ENCODE data around the gene LBHD2. TPM values are rescaled to one million over a fixed set of nuclear protein-coding genes. Genes with fewer than 3 reads are reported as not detected.

LBHD2 gene
- total RNA-seq, 1 experiment from 2014 or later, result not detected

- in situ Hi-C loops (cut with HindIII; ENCODE audit: low pct_unique_long_range_greater_than_20kb, low sequenced_read_pairs), result no loop called here
These were observed 40.5 kb downstream of the LBHD2 start for GRCh38 chr14:103124501-103125001.

DNA sequence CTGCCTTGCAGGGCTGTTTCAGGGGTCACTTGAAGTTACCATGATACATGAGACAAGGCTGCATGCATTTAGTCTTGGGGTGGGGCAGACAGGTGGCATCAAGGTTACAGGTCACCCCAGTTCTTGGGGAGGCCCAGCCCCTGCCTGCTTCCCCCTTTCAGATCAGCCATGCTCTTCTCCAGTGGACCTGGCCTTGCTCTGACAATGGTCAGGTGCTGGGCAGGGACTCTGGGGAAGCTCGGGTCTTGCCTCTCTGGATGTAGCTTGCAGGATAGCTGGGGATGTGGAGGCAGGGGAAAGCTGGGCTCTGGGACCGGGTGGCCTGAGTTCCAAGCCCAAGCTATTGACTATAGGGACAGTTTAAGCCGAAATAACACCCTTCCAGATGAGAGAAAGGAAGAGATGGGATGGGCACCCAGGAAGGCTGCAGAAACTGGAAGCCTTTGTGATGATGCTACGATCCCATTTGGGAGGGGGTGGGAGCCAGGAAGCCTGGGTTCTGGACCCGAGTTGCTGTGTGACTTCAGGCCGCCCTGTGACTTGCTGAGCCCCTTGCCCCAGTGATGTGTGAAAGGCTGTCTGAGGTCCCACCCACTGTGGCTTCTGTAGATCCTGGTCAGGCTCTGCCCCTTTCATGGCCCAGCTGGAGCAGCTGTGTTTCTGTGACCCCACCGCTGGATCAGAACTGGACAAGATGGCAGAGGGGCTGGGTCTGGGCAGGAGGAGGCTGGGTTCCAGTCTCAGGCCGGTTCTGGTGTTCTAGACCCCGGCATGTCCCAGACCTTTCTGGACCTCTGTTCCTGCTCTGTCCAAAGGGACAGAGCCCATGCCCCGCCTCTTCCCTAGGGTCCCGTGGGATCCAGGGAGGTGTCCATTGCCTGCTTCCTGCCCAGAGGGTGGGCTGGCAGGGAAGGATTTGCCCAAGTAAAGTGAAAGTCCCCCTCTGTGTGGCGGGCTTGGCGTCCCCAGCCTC is 41.4 kb downstream of the LBHD2 start:
- no peak for DNase-seq (ENCODE audit: low read depth)
- in situ Hi-C loops (cut with HindIII; ENCODE audit: low pct_unique_long_range_greater_than_20kb, low sequenced_read_pairs), result no loop called here

More at GRCh38 chr14:103124501-103125001, 40.5 kb downstream of the LBHD2 start:
- no peak for DNase-seq (ENCODE audit: low read depth)

GRCh38 chr14:103126088-103126872 is 42.3 kb downstream of the LBHD2 start:
- DNase-seq (ENCODE audit: low read depth), result no peak
- in situ Hi-C loops (cut with HindIII; ENCODE audit: low pct_unique_long_range_greater_than_20kb, low sequenced_read_pairs), result no loop called here

GRCh38 chr14:103126873-103127304 is 42.9 kb downstream of the LBHD2 start:
- in situ Hi-C loops (cut with HindIII; ENCODE audit: low pct_unique_long_range_greater_than_20kb, low sequenced_read_pairs), result no loop called here
- no peak for DNase-seq (ENCODE audit: low read depth)

DNA sequence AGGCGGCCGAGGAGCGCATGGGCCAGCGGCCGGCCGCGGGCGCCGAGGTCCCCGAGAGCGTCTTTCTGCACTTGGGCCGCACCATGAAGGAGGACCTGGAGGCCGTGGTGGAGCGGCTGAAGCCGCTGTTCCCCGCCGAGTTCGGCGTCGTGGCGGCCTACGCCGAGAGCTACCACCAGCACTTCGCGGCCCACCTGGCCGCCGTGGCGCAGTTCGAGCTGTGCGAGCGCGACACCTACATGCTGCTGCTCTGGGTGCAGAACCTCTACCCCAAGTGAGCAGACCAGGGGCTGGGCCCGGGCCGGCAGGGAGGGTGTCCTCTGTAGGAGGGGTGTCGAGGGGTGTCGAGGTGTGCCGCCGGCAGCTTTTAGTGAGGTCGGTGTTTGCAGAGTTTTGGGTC is 43.3 kb downstream of the LBHD2 start:
- DNase-seq (ENCODE audit: low read depth), result no peak
- in situ Hi-C loops (cut with HindIII; ENCODE audit: low pct_unique_long_range_greater_than_20kb, low sequenced_read_pairs), result no loop called here

DNA sequence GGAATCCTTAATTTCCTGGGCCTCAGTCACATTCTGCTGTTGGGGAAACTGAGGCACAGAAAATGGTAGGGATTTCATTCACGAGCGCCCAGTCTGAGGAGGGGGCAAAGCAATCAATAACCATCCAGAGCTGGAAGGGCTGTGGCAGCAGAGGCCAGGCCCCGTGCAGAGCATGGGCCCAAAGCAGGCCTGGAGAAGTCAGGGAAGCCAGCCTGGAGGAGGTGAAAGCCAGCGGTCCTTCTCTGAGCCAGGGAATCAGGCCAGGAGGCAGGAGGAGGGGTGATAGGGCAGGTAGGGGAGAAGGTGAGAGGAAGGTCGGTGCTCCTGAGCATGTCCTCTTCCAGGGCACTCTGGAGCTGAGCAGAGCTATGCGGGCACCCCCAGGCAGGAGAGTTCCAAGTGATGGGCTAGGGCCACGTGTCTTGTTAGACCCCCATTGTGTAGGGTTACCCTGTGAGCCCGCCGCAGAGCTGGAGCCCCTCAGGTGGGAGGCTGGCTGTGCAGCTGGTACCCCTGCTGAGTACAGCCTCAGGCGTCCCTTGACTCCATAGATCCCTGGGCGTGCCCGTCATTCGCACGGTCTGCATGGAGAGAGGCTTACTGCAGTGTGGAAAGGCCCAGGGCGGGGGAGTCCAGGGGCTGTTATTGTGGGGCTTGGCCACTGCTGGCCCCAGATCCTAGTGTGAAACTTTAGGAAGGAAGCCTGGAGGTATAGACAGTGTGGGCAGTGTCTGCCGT is 44.0 kb downstream of the LBHD2 start:
- DNase-seq (ENCODE audit: low read depth), result no peak
- in situ Hi-C loops (cut with HindIII; ENCODE audit: low pct_unique_long_range_greater_than_20kb, low sequenced_read_pairs), result no loop called here

DNA sequence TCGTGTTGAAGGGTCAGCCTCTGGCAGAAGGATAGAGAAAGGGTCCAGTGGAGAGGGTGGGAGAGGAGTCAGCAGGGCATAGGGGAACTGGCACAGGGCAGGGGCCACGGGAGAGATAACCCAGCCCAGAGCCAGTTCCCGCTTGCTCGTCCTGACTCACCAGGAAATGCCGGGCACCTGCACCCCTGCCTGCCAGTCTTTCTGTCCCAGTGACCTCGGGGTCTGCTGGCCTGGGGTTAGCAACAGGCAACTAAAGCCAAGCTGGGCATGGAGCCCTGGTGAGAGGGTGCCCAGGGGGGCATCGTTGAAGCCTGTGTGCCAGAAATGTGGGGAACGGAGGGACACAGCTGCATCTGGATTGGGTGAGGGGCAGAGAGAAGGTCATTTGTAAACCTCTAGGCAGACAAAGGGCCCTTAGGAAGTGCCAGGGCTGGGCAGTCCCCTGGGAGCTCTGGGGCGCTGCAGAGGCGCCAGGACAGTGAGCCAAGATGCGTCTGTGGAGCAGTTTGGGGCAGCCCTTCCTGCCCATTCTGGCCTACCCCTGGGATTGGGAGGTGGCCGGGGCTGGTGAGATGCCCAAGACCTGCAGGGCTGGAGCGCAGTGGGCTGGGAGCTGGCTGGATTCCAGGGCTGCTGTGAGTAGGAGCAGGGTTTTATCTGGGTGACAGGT is 44.8 kb downstream of the LBHD2 start:
- DNase-seq (ENCODE audit: low read depth), result no peak
- in situ Hi-C loops (cut with HindIII; ENCODE audit: low pct_unique_long_range_greater_than_20kb, low sequenced_read_pairs), result no loop called here

GRCh38 chr14:103129301-103130016 is 45.4 kb downstream of the LBHD2 start:
- no peak for DNase-seq (ENCODE audit: low read depth)
- in situ Hi-C loops (cut with HindIII; ENCODE audit: low pct_unique_long_range_greater_than_20kb, low sequenced_read_pairs), result no loop called here

DNA sequence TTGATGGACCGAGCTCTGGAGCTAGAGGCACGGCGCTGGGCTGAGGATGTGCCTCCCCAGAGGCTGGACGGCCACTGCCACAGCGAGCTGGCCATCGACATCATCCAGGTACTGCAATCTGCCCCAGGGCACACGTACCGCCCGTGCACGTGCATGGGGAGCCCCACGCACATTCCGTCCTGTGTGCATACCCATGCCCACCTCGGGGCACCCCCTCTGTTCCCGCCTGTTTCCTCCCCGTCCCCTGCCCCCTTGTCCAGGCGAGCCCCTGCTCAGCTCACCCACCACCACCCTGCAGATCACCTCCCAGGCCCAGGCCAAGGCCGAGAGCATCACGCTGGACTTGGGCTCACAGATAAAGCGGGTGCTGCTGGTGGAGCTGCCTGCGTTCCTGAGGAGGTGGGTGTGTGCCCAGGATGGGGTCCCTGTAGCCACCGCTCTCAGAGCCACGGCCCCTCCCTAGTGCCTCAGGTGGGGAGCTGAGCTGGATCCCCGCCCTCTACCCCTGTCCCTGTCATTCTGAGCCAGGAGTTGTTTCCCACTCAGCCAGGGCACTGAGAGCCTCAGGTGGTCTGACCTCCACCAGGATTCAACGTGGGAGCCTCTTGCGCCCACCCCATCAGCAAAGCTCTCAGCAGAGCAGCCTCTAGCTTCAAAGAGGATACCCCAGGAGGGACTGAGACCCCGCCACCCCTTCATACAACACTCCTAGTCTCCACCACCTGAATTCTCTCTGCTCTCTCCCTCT is 46.2 kb downstream of the LBHD2 start:
- in situ Hi-C loops (cut with HindIII; ENCODE audit: low pct_unique_long_range_greater_than_20kb, low sequenced_read_pairs), result no loop called here
- no peak for DNase-seq (ENCODE audit: low read depth)

DNA sequence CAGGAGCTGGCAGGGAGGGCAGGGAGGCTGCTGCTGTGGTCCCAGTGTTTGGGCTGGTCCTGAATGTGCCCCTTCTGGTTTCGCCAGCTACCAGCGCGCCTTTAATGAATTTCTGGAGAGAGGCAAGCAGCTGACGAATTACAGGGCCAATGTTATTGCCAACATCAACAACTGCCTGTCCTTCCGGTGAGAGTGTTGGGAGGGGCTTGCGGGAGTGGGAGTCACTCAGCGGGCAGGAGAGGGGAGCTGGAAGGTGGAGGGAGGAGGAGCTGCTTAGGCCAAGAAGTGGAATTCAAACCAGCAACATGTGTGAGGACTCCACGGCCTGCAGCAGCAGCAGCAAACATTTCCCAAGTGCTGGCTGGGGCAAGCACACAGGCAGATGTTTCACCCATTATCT is 47.0 kb downstream of the LBHD2 start:
- DNase-seq (ENCODE audit: low read depth), result no peak
- in situ Hi-C loops (cut with HindIII; ENCODE audit: low pct_unique_long_range_greater_than_20kb, low sequenced_read_pairs), result no loop called here

GRCh38 chr14:103131580-103131979 is 47.6 kb downstream of the LBHD2 start:
- in situ Hi-C loops (cut with HindIII; ENCODE audit: low pct_unique_long_range_greater_than_20kb, low sequenced_read_pairs), result no loop called here
- no peak for DNase-seq (ENCODE audit: low read depth)

- DNase-seq (ENCODE audit: low read depth), result no peak
- in situ Hi-C loops (cut with HindIII; ENCODE audit: low pct_unique_long_range_greater_than_20kb, low sequenced_read_pairs), result no loop called here
These were observed 48.6 kb downstream of the LBHD2 start for GRCh38 chr14:103132381-103133209.

- no peak for DNase-seq (ENCODE audit: low read depth)
- in situ Hi-C loops (cut with HindIII; ENCODE audit: low pct_unique_long_range_greater_than_20kb, low sequenced_read_pairs), result no loop called here
These were observed 49.5 kb downstream of the LBHD2 start for GRCh38 chr14:103133210-103134140.

- in situ Hi-C loops (cut with HindIII; ENCODE audit: low pct_unique_long_range_greater_than_20kb, low sequenced_read_pairs), result no loop called here
These were observed 50.4 kb downstream of the LBHD2 start for GRCh38 chr14:103134405-103134804.

DNA sequence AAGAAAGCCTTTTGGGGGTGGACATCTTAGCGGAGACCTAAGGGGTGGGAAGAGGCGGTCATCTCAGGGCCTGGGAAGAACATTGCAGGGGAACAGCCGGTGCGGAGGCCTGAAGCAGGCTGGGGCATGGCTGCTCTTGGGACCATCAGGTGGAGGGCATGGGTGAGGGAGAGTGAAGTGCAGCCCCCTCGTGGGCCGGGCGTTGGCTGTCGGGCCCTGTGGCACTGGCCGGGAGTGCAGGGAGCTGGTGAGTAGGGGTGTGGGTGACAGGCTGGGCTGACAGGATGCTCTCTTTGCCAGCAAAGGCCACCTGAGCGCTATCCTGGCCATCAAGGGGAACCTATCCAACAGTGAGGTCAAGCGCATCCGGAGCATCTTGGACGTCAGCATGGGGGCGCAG is 50.9 kb downstream of the LBHD2 start:
- in situ Hi-C loops (cut with HindIII; ENCODE audit: low pct_unique_long_range_greater_than_20kb, low sequenced_read_pairs), result no loop called here
- DNase-seq (ENCODE audit: low read depth), result no peak

More at GRCh38 chr14:103134405-103134804, 50.4 kb downstream of the LBHD2 start:
- no peak for DNase-seq (ENCODE audit: low read depth)
